Activated naive CD4-positive, alpha-beta T cell treated with anti-CD3 and anti-CD28 coated beads, Interleukin-2, amount 50 U/mL, for 16 hours (primary cell): Measurements from ENCODE around the gene PEPD.

Experiments used
- DNase-seq: peaks from one replicate; pipeline ENCODE4 v3.0.0-alpha.2; 2020

The PEPD gene

DNA sequence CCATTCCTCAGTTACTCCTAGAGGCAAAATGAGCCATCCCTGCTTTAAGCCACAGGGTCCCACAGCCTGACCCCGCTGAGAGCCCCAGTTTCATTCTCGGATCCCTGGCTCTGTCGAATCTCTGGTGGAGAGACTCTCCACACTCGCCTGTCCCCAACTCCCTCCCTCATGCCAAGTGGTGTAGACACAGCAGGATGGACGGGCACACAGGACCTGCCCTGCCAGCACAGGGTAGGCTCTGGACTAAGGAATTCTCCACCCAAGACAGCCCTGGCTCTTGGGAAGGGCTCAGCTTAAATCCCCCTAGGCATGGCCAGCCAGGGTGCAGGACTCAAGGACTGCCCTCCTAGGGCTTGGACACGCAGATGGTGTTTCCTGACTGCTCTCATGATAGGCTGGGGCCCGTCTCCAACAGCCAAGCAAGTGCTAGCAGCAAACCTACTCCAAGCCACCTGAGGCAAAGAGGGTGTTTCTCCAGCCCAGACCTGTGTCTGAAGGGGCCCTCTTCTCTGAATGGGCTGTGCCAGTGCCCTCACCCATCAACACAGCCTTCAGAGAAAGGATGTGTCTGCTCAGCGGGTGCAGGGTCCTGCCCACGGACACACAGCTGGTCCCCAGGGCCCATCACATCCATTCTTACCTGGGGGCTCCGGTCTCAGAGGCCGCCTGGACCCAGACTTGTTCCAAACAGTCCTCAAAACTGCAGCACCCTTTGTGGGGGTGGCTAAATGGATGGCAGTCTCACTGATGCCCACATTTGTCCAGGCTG, 65.3 kb downstream of the PEPD start:
- no peak for DNase-seq

DNA sequence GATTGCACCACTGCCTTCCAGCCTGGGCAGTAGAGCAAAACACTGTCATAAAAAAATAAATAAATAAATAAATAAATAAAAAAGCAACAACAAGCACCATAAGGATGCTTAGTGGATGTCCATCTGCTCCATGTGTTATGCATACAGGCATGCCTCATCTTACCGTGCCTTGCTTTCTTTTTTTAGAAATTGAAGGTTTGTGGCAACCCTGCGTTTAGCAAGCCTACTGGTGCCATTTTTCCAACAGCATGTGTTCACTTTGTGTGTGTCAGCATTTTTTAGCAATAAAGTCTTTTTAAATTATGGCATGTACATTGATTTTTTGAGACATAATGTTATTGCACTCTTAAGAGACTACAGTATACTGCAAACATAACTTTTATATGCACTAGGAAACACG, 68.3 kb downstream of the PEPD start:
- no peak for DNase-seq

DNA sequence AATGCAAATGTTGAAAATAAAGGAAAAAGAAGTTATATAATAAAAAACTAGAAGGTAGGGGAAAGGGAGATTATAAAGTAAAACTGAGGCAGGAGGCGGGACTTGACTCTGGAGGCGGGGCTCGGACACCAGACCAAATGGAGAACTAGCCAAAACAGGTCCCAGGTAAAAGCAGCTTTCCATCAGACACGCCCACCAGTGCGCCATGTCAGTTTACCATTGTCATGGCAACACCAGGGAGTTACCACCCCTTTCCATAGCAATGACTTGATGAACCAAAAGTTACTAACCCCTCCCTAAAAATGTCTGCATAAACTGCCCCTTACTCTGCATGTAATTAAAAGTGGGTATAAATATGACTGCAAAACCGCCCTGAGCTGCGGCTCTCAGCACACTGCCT, 70.9 kb downstream of the PEPD start:
- DNase-seq = no peak

DNA sequence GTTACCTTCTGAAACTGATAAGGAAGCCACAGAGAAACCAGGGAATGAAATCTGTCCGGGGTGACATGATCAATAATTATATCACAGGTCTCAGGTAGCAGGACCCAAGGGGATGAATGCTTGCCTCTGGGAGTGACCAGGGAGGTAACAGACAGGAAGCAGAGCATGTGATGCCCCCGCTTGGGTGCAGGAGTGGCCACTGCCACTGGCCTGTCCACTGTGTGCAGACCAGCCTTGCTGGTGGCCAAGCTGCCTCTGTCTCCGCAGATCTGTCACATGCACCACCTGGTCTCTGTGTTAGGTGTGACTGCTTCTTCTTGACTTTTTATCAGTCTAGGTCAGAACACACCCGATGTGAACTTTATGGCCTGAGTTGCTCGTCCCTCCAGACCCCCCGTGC, 71.8 kb downstream of the PEPD start:
- DNase-seq = no peak

DNA sequence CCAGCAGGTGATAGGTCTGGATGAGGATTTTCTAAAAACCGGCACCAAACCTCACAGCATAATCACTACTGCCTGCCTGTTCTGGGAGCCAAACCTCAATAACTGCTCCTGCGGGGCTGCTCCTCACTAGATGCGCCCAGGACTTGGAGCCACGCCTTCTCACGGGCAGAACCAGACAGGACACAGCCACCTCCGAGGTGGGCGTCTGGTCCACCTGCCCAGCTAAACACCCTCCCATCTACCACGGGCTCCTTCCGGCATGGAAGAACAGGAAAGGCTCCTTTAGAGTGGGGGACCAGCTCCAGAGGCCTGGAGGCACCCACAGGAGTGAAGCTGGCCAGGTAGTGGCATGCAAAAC, 73.5 kb downstream of the PEPD start:
- no peak for DNase-seq

DNA sequence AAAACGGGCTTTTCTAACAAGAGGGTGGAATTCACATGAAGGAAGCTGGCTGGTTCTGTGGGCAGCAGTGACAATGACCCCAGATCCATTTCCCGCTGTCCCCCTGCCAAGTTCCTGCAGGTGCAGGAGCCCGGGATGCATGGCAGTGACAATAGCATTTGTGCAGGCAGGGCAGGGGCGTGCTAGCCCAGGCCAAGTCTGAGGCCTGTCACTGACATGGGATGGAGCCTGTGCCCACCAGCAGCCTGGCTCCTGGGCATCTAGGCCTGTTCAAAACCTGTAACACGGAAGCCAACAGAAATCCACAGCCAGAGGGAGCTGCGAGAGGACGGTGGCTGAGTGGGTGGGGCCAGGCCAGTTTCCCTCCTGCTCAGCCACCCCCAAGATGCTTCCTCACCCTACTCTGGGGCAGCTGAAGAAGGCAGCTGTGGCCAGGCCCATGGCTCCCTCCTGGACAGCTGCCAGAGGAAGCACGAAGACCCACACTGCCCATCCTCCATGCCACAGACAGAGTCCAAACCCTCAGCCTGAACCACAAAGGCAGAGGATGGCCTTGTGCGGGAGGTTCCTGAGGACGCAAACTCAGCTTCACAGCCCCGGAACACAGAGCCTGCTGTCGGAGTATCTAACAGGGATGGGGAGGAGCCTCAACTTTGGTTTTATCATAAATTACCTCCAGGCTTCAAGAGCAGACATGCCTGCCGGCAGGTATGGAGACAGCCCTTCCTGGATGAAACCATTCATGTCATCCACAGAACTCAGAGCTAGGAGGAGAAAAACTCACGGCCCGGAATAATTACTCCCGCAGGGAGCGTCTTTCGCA, 74.0 kb downstream of the PEPD start:
- DNase-seq = no peak

DNA sequence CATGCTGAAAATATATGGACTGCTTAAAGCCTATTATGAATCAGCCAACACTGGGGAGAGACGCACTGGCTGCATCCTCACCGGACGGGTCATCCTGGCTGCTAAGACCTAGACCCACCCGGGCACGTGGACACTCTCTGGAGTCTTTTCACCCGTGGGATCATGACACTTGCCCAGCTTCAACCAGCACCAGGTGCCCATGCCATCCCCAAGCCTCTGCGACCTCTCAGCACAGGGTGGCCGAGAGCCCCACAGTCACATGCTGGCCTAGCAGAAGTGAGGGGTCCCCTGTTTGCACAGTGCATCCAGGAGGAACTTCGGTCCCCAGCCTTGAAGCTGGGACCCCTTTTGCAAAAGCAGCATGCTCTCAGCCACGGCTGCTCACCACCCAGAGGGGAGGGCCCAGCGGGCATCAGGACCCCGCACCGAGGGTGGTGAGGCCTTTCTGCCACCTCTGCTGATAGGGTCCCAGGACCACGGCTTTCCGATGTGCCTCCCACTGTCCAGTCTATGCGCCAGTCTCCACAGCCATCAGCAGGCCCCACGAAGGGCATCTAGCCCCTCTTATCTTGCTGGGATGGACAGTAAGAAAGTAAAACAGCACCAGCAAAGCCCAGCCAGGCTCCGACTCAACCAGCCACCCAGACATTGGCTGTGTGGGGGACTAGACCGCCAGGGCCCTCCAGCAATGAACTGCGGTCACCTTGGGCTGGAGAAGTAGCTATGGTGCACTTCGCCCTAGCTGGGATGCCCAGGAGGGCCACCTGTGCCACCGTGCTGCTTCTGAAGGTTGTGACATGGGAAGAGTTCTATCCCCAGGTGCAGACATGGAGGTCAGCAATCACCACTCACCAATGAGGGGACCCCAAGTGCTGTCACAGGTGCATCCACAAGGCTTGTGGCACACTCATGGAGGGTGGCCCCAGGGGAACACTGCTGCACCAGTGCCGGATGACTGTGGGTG, 75.0 kb downstream of the PEPD start:
- DNase-seq = no peak

DNA sequence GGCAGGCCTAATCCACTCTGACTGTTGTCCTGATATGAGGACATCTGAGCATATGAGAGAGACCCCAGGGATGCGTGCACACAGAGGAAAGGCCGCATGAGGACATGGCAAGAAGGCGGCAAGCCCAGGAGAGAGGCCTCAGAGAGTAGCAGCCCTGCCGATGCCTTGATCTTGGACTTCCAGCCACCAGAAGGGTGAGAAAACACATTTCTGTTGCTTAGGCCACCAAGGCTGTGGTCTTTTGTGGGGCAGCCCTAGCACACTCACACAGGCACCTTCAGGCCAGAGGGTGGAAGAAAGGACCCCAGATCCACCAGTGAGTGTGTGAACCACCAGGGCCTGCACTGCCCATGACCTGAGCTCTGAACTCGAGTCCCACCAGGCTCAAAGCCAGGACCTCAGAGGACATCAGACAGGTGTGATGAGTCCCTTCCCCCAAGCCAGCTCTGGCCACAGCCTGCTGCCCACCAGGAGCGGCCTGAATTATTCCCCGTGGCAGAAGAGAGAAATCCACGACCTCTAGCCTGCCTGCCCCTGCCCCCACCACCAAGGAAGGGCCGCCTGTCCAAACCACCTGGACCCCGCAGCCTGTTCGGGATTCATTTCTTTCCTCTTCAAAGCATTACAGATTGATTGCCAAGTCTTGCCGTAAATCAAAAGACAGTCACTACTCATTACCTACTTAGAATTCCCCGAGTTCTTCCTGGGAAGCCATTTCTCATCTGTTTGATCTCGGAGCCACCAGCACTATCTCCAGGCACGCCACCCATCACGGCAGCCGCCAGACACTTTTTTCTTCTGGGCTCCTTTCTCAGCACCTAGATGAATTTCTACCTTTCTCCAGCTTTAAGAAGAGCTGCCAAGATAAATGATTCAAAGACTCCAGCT, 75.9 kb downstream of the PEPD start:
- DNase-seq = no peak

DNA sequence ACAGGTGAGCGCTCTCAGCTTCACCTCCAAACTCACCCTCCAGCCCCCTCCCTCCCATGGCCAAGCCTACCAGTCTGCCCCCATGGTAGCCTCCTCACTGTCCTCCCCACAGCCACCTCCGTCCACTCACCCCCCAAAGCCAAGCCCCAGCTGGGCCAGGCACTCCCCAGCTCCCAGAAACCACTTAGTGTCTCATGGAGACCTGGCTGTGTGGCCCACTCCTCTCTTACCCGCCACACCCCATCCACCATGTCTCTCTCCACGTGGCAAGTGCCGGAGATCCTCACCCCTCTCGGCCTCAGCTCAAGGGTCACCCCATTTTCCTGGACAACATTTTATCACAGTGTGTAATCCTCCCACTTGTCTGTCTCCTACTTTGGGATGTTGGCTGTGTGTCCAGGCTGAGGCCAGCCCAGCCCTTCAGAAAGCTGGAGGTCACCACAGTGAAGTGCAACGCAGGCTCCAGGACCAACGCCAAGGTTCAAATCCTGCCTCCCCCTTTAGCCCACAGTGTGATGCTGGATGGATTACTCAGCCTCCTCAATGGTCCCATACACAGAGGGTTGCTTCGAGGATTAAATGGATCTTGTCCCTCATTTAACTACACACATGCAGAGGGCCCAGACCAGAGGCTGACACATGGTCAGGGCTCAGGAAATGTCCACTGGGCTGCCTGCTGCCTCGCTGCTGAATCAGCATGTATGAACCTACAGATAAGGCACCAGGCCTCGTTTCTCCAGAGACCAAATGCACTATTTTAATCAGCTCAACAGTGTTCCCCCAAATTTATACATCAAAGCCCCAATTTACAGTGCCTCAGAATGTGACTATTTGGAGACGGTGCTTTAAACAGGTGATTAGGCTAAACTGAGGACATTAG, 76.8 kb downstream of the PEPD start:
- DNase-seq = no peak

DNA sequence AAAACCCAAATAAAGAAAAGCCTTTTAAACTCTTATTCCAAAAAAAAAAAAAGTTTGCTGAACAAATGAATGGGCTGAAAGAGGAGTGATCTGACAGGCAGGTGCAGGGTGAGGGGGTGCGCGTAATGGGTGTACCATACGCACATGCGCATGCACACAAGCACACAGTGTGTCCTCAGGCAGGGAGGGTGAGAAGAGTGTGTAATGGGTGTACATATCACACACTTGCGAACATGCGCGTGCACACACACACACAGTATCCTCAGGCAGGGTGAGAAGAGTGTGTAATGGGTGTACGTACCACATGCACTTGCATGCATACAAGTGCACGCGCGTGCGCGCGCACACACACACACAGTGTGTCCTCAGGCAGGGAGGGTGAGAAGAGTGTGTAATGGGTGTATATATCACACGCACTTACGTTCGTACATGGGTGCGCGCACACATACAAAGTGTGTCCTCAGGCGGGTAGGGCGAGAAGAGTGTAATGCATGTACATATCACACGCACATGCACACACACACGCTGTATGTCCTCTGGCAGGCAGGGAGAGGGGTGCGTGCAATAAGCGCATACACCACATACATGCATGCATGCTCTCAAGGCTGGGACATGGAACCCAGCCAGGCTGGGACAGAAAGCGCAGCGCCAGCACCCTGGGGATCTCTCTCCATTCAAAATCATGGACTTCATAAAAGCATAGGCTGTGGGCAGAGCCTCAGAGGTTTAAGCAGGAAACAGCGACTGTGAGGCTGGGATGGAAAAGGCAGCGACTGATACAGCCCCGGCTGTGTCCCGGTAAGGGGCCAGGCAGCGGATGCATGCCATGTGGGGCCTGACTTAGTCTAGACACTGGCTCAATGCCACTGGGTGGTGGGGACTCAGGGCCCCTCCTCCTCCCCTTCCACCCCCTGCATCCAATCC, 77.7 kb downstream of the PEPD start:
- no peak for DNase-seq

DNA sequence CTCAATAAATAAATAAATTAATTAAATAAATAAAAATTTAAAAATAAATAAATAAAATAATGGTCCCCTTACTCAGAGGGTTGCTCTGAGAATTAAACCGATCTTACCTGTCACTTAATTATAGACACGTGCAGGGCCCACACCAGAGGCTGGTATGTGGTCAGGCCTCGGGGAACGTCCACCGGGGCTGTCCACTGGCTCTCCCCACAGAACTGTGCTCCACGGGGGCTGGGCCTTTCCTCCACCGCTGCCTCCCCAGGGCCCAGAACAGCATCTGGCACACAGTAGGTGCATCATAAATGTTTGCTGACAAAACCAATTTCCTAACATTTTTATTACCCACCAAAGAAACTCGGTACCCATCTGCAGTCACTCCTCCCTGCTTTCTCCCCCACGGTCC, 78.9 kb downstream of the PEPD start:
- DNase-seq = no peak

DNA sequence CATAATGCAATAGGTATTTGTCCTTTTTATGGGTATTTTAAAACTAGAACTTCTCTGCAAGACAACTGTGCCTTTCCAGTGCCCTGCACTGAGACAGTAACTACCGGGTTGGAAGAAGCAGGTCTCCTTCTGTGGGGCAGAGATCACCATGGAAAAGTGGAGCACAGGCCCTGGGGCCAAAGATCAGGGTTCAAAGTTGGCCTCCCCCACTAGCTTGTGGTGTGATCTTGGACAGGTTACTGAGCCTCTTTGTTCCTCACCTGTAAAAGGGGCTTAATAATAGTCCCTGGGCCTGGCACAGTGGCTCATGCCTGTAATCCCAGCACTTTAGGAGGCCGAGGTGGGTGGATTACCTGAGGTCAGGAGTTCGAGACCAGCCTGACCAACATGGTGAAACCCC, 79.8 kb downstream of the PEPD start:
- no peak for DNase-seq

DNA sequence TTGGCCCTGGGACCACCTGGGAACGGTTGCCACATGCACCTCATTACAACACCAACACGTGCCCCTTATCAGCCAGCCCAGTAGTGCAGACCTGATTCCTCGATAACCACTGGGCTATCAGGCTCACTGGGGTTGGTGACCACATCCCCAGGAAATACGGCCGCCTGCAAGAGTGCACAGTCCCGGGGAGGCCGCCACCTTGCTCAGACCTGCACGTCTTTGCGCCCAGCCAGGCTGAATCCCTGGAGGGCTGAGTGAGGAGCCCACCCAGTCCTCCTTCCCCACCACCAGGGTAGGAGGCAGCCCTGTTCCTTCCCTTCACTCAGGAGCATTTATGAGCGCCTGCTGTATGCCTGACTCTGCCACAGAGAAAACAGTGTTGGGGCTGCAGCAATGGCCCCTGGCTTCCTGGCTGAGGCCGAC, 80.3 kb downstream of the PEPD start:
- DNase-seq = no peak

DNA sequence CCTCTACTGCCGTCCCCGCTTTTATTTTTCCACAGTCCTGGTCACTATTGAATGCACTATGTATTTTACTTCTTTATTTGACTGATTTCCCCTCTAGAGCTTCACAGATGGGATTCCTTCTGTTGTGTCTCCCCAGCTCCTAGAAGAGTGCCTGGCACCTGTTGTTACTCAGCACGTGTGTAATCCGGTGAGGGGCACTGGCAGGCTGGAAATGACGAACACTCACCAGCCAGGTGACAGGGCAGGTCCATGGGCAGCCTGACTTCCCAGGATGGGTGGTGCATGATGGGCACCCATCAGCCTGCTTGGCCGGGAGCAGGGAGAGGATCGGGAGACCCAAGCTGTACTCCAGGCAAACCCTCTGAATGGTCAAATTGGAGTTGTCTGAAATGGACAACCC, 80.9 kb downstream of the PEPD start:
- DNase-seq = no peak

DNA sequence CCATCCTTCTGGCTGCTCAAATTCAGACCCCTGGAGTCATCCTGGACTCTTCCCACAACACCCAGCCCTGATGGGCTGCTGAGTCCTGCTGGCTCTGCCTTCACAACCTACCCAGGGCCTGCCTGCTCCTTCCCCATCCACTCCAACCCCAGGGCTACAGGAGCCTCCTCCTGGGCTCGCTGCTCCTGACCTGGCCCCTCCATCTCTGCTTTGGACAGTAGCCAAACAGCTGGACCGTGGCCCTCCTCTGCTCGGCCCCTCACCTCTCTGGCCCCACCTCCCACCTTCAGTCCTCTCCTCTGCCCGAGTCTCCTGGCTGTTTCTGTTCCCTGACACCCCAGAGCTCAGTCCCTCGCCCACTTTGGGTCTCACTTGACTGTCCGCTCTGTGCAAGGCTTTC, 81.3 kb downstream of the PEPD start:
- no peak for DNase-seq

DNA sequence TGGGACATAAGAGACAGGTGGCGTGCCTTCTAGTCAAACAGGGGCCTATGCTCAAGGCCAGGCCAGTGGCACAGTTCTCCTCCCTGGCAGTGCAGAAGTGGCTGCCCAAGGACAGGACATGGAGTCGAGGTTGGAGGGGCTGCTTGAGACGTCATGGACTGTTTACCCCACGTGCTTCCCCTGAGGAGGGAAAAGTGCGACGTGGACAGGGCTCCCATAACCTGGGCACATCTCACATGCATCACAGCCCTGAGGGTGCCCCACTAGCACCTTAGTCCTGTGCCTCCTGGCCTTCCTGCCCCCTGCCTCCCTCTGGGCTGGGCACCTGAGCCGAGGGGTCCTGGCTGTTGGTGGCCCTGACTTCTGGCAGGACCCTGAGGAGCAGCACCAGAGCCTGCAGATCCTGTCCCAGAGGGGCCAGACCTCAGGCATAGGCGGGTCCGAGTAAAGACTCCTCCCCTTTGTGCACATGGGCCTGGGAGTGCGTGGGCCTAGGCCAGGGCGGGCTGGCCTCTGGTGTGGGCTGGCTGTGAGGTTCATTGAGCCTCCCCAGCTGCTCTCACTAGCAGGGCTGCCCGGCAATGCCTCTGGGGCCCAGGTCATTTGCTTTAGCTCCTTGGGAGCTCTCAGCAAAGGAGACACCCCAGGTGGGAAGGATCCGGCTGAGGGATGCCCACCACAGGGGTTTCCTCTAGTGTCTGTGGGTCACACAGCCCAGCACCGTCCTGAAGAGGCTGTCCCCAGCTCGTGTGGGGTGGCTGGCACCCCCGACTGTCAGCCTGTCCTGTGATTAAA, 82.4 kb downstream of the PEPD start:
- no peak for DNase-seq

DNA sequence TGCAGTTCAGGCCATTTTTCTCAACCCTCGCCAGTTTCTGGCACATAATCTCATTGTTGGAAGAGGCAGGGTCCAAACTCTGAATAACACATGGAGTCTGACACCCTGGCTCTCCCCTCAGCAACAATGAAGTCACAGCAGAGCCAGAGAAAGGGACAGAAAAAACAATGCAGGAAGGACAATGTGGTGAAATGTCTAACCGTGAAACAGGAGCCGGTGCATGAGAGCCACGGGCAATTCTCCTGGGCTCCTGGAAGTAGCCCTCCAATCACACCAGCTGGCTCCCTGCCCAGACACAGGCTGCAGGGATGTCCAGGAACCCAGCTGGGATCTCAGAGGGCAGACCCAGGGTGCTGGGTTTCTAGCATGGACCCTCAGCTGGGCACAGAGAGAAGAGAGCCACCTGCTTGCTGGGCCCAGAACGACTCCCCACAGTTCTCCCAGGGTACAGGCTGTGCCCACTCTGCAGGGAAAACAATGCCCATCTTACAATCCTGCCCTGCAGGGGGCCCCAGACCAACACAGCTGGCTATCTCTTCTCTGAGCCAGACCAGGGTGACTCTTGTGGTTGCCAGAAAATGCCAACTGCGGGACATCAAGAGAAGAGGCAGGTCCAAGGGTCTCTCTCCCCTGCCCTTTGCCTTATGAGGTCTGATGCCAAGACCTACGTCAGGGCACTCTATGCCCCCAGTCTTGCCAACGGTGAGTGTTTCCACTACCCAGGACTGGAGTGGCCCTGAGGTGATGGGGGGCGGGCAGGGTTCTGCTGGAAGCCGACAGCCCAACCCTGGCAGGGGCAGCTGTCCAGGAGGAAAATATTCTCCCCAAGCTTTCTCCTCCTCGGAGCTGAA, 83.5 kb downstream of the PEPD start:
- DNase-seq = no peak

DNA sequence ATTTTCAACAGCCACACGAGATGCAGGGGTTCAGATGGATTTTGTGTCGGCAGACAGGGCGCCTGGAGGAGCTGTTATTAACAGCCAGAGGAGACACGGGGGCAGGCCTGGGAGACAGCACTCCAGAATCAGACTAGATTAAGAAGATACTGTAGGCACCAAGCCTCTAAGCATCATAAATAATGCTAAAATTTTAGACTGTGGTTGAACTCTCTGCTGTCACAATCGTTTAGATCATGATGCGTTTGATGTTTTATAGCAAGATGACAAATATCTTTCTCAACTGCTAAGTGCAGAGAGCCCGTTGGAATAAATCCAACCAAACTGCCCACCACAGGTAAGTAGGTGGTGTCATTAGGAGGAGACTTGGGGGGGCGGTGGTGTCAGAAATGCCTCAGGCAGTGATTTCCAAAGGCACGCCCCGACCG, 84.2 kb downstream of the PEPD start:
- no peak for DNase-seq
